Neuron (in vitro differentiated cells): ENCODE measurements around the gene KIF21A.

ENCODE experiments used
- H2AFZ ChIP-seq: one replicate; pipeline ENCODE4 v1.6.1; 2013; ENCODE audit warnings: low read depth, mild to moderate bottlenecking, inconsistent platforms, low read length, moderate library complexity
- H3K27me3 ChIP-seq: one replicate; pipeline ENCODE4 v1.6.1; 2013; ENCODE audit warnings: low read length; ENCODE audit not compliant: insufficient read depth
- H3K36me3 ChIP-seq: one replicate; pipeline ENCODE4 v1.6.1; 2013; ENCODE audit warnings: low read length; ENCODE audit not compliant: insufficient read depth
- H3K4me1 ChIP-seq: one replicate; pipeline ENCODE4 v1.6.1; 2013; ENCODE audit warnings: low read length; ENCODE audit not compliant: insufficient read depth
- H3K4me3 ChIP-seq: 2 replicates; pipeline ENCODE4 v1.5.1; 2013; ENCODE audit warnings: mild to moderate bottlenecking, low read length, moderate library complexity
- H3K9me3 ChIP-seq: one replicate; pipeline ENCODE4 v1.6.1; 2013; ENCODE audit warnings: low read length

Gene KIF21A

GRCh38 chr12:39344926-39345325 lies 98.0 kb downstream of the KIF21A start:
- peaks cover 74% of the 10 kb centered on the region for H3K36me3 ChIP-seq

GRCh38 chr12:39343665-39344064 lies 99.3 kb downstream of the KIF21A start:
- Histone ChIP-seq H3K36me3 (peaks cover 76% of the 10 kb centered on the region), H2AFZ (no peak overlapping the region), H3K9me3 (no peaks in the 10 kb centered on the region), H3K4me3 (no peak overlapping the region), H3K4me1 (no peaks in the 10 kb centered on the region), H3K27me3 (no peaks in the 10 kb centered on the region)

More at GRCh38 chr12:39344926-39345325, 98.0 kb downstream of the KIF21A start:
- no peaks in the 10 kb centered on the region for H3K9me3 ChIP-seq
- peaks cover 3% of the 10 kb centered on the region for H3K4me1 ChIP-seq
- H2AFZ ChIP-seq = no peak overlapping the region
- no peaks in the 10 kb centered on the region for H3K27me3 ChIP-seq
- H3K4me3 ChIP-seq = no peak overlapping the region

GRCh38 chr12:39341761-39342160 lies 101.2 kb downstream of the KIF21A start:
- Histone ChIP-seq H3K4me3 (no peak overlapping the region), H3K27me3 (no peaks in the 10 kb centered on the region), H2AFZ (no peak overlapping the region), H3K9me3 (no peaks in the 10 kb centered on the region), H3K36me3 (peaks cover 80% of the 10 kb centered on the region), H3K4me1 (no peaks in the 10 kb centered on the region)

GRCh38 chr12:39341179-39341578 lies 101.7 kb downstream of the KIF21A start:
- Histone ChIP-seq H3K27me3 (no peaks in the 10 kb centered on the region), H3K4me3 (no peak overlapping the region), H3K4me1 (no peaks in the 10 kb centered on the region), H3K9me3 (no peaks in the 10 kb centered on the region), H2AFZ (no peak overlapping the region), H3K36me3 (peaks cover 84% of the 10 kb centered on the region)

- no peak overlapping the region for H3K4me3 ChIP-seq
- no peaks in the 10 kb centered on the region for H3K9me3 ChIP-seq
- no peaks in the 10 kb centered on the region for H3K27me3 ChIP-seq
- H3K36me3 ChIP-seq = peaks cover 87% of the 10 kb centered on the region
- no peak overlapping the region for H2AFZ ChIP-seq
- no peaks in the 10 kb centered on the region for H3K4me1 ChIP-seq
Observed at GRCh38 chr12:39332661-39333175, 110.2 kb downstream of the KIF21A start.

- Histone ChIP-seq H3K27me3 (no peaks in the 10 kb centered on the region), H3K4me3 (no peak overlapping the region), H3K9me3 (no peaks in the 10 kb centered on the region), H3K36me3 (peaks cover 86% of the 10 kb centered on the region), H2AFZ (no peak overlapping the region), H3K4me1 (no peaks in the 10 kb centered on the region)
Observed at GRCh38 chr12:39331539-39332261, 111.2 kb downstream of the KIF21A start.

- Histone ChIP-seq H3K9me3 (no peaks in the 10 kb centered on the region), H3K27me3 (no peaks in the 10 kb centered on the region), H3K36me3 (peaks cover 84% of the 10 kb centered on the region), H3K4me3 (no peak overlapping the region), H3K4me1 (no peaks in the 10 kb centered on the region), H2AFZ (no peak overlapping the region)
Observed at GRCh38 chr12:39329876-39330275, 113.0 kb downstream of the KIF21A start.

- H3K4me3 ChIP-seq = no peak overlapping the region
- H2AFZ ChIP-seq = no peak overlapping the region
- H3K27me3 ChIP-seq = no peaks in the 10 kb centered on the region
- H3K4me1 ChIP-seq = no peaks in the 10 kb centered on the region
- no peaks in the 10 kb centered on the region for H3K9me3 ChIP-seq
- peaks cover 89% of the 10 kb centered on the region for H3K36me3 ChIP-seq
Observed at GRCh38 chr12:39329018-39329417, 113.9 kb downstream of the KIF21A start.

- Histone ChIP-seq H2AFZ (no peak overlapping the region), H3K4me1 (no peaks in the 10 kb centered on the region), H3K9me3 (no peaks in the 10 kb centered on the region), H3K27me3 (no peaks in the 10 kb centered on the region), H3K4me3 (no peak overlapping the region), H3K36me3 (peaks cover 88% of the 10 kb centered on the region)
Observed at GRCh38 chr12:39327965-39328364, 115.0 kb downstream of the KIF21A start.

GRCh38 chr12:39327510-39327909 lies 115.4 kb downstream of the KIF21A start:
- Histone ChIP-seq H2AFZ (no peak overlapping the region), H3K4me1 (no peaks in the 10 kb centered on the region), H3K27me3 (no peaks in the 10 kb centered on the region), H3K36me3 (peaks cover 88% of the 10 kb centered on the region), H3K9me3 (no peaks in the 10 kb centered on the region), H3K4me3 (no peak overlapping the region)

- H3K36me3 ChIP-seq = peaks cover 78% of the 10 kb centered on the region
- H3K4me1 ChIP-seq = no peaks in the 10 kb centered on the region
- H3K27me3 ChIP-seq = no peaks in the 10 kb centered on the region
- H2AFZ ChIP-seq = no peak overlapping the region
- no peak overlapping the region for H3K4me3 ChIP-seq
- H3K9me3 ChIP-seq = no peaks in the 10 kb centered on the region
Observed at GRCh38 chr12:39319180-39319579, 123.7 kb downstream of the KIF21A start.

- H3K4me1 ChIP-seq = no peaks in the 10 kb centered on the region
- H3K9me3 ChIP-seq = no peaks in the 10 kb centered on the region
- no peaks in the 10 kb centered on the region for H3K27me3 ChIP-seq
- H3K36me3 ChIP-seq = peaks cover 78% of the 10 kb centered on the region
- no peak overlapping the region for H2AFZ ChIP-seq
- H3K4me3 ChIP-seq = no peak overlapping the region
Observed at GRCh38 chr12:39314547-39314946, 128.4 kb downstream of the KIF21A start.

GRCh38 chr12:39309516-39309915 lies 133.4 kb downstream of the KIF21A start:
- H3K36me3 ChIP-seq = peaks cover 85% of the 10 kb centered on the region
- H3K4me1 ChIP-seq = no peaks in the 10 kb centered on the region
- no peaks in the 10 kb centered on the region for H3K9me3 ChIP-seq
- H2AFZ ChIP-seq = no peak overlapping the region
- no peak overlapping the region for H3K4me3 ChIP-seq
- no peaks in the 10 kb centered on the region for H3K27me3 ChIP-seq

GRCh38 chr12:39301422-39301821 lies 141.5 kb downstream of the KIF21A start:
- Histone ChIP-seq H3K4me3 (no peak overlapping the region), H3K36me3 (peaks cover 78% of the 10 kb centered on the region), H3K9me3 (no peaks in the 10 kb centered on the region), H2AFZ (no peak overlapping the region), H3K4me1 (peaks cover 8% of the 10 kb centered on the region), H3K27me3 (no peaks in the 10 kb centered on the region)
